ENCODE results near the gene AATK.

The AATK gene

GRCh38 chr17:81181811-81182185, 15.8 kb upstream of the AATK start:
- DNase-seq: no peak

DNA sequence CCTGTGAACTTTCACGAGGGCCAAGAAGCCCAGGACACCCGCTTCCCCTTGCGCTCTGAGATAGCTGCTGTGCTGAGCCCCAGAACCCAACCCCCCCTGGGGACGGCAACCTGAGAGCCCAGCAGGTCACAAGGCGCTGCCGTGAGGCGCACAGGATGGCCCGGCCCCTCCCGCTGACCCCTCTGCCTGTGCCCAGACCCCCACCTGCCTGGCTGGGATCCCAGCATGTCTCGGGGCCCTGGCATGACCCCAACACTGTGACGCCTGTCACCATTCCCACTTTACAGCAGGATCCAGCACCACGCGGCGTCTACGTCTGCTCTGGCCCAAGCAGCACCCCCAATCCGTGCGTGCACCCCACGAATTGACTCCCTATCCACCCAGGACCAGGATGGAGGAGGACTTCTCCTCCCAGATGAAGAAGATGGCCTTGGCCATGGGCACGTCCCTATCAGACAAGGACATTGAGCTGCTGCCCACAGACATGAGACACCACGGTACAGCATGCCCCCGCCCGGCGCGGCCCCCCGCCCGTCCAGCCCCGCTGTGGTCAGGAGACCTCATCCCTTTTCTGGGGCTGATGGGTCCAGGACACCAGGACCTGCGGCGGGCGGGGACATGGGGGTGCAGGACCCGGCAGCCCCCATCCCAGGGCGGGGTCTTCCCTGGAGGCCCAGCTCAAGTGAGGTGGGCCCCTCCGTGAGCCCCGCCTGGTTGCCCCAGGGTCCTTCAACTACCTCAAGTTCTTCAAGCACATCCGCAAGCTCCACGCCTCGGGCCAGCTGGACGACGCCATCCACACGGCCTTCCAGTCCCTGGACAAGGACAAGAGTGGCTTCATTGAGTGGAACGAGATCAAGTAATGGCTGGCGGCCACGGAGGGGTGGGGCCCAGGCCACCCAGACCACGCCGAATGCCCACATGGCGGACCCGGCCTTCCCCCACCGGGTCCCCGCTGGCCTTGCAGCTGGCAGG, 15.1 kb upstream of the AATK start:
- DNase-seq: no peak

- no peak for DNase-seq
Observed at GRCh38 chr17:81179861-81180260, 13.8 kb upstream of the AATK start.

GRCh38 chr17:81179220-81179619, 13.2 kb upstream of the AATK start:
- no peak for DNase-seq

DNA sequence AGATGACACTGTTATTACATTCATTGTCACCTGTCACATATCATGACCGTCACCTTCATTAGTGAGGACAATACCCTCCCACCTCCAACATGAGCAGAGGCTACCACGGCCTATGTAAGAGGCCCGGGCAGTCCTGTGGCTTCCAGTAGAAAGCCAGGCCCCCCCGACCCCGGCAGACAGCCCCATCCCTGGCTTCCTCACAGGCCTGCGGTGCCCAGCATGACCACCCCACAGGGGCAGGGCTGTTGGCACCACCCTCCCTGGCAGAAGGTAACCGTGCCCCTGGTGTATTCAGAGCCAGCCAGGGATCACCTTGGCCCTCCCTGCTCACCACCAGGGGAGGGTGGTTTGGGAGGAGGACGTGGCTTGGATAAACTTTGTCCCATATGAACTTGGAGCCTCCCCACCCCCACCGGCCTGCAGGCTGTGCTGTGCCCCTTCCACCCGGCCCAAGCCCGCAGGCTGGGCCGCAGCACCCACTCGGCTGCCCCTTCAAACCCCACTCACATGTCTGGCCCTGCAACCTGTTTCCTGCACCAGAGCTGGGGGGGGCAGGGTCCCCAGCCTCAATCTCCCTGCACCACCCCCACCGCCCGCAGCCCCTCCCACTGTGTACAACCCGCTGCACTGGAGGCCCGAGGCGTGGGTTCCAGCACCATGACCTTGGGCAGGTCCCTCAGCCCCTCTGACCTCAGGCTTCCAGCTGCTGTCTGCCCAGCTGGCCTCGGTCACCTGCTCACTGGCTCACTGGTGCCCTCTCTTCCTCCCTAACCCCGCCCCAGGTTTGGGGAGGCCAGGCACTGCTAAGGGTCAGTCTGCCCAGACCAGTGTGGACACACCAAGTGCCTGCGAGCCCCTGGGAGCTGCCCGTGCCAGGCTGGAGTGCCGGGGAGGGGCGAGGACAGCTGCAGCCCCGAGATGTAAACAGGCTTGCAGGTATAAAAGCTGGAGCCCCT, 12.4 kb upstream of the AATK start:
- no peak for DNase-seq

DNA sequence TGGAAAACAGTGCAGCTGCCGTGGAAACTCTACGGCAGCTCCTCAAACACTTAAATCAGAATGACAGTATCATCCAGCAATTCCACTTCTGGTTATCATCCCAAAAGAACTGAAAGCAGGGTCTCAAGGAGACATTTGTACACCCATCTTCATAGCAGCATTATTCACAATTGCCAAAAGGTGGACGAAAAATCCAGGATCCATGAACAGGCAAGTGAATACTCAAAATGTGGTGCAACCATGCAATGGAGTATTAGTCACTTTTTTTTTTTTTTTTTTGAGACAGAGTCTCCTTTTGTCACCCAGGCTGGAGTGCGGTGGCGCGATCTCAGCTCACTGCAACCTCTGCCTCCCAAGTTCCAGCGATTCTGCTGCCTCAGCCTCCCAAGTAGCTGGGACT, 10.6 kb upstream of the AATK start:
- DNase-seq: no peak

DNA sequence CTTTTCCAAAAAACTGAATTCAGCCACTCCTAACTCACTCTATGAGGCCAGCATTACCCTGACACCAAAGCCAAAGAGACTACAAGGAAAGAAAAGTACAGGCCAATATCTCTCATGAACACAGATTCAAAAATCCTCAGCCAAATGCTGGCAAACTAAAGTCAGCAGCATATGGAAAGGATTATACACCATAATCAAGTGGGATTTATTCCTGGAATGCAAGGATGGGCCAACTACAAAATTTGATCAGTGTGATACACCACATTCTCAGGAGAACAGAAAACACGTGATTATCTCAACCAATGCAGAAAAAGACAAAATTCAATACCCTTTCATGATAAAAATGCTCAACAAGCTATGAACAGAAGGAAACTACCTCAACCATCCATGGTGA, 7.7 kb upstream of the AATK start:
- DNase-seq: no peak

DNA sequence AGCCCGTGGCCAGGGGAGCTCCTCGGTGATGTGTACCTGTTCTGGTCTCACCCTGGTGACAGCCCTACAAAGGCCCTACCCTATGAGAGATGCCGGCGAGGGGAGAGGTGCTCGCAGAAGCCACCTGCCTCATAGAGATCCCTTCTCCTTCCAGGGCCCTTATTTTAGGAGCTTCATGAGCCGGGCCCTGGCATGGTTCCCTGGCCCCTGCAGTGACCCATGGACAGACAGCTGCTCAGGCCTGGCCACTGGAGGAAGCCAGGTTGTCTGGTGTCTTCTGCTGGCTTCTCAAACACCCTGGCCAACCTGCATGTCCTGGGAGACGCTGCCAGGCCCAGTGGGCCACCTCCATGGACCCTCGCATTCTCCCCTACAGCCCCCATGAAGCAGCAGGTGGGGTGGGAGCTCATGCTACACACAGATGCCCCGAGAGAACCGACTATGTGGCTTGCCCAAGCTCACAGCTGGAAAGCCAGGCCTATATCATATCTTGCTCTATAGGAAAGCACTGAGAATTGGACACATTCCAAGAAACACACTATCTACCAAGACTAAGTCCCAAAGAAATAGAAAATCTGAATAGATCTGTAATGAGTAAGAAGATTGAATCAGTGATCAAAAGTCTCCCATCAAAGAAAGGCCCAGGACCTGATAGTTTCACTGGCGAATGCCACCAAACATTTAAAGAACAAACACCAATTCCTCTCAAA, 7.2 kb upstream of the AATK start:
- no peak for DNase-seq

- no peak for DNase-seq
Observed at GRCh38 chr17:81171941-81172340, 5.9 kb upstream of the AATK start.

- DNase-seq: no peak
Observed at GRCh38 chr17:81170727-81171494, 4.9 kb upstream of the AATK start.

DNA sequence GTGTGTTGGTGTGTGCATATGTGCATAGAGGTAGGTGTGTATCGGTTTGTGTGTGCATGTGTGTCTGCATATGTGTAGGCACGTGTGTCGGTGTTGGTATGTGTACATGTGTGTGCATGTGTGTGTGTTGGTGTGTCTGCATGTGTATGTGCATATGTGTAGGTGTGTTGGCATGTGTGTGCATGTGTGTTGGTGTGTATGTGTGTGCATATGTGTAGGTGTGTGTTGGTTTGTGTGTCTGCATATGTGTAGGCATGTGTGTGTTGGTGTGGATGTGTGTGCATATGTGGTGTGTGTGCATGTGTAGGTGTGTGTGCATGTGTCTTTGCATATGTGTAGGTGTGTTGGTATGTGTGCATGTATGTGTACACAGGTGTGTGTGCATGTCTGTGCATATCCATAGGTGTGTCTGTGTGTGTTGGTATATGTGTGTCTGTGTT, 3.9 kb upstream of the AATK start:
- DNase-seq: no peak

GRCh38 chr17:81167638-81168037, 1.6 kb upstream of the AATK start:
- no peak for DNase-seq

DNA sequence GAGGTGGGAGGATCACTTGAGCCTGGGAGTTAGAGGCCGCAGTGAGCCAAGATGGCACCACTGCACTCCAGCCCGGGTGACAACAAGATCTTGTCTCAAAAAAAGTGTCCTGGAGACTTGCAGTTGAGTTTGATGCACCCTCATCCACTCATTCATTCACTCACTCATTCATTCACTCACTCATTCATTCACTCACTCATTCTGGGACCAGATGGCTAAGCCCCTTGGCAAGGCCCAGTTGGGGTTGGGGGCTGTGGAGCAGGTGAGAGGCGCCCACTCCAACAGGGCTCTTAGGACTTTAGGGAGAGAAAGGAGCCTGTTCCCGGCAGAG, 1.1 kb upstream of the AATK start:
- DNase-seq: no peak

DNA sequence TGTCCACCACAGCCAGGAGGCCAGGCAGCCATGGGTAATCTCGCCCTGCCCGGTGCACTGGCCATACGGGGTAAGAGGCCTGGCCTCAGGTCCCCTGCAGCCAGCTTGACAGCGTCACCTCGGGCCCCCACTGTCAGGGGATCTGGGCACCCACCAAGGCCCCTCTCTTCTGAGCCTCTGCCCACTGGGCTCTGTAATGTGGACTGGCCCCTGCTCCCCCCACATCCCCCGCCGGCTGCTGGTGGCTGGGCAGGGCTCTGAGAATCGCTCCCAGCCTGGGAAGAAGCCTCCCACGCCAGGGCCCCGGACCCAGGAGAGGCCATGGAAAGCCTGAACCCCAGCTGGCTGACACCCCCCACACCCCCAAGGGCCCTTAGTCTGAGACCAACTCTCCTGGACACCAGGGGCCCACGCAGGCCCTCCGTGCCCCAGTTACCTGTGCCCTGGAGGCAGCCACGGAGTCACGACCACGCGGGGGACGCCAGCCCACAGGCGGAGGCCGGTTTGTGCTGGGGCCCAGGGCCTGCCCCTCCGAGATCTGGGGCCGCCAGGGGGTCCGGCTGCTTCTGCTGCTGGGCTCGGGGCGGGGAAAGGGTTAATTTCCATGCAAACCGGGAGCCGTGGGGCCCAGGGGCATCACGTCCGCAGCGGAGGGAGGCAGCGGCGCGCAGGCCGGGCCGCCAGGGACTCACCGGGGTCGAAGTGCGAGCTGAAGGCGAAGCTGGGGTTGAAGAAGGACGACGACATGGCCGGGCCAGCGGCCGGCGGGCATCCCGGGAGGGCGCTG, 582 bp downstream of the AATK start, which contains the start of gene PVALEF:
TSS of gene PVALEF (plus strand) at position 262 of the 787 bp plus-strand sequence. CDS start 15,720 bp downstream, outside the sequence.
- no peak for DNase-seq

DNA sequence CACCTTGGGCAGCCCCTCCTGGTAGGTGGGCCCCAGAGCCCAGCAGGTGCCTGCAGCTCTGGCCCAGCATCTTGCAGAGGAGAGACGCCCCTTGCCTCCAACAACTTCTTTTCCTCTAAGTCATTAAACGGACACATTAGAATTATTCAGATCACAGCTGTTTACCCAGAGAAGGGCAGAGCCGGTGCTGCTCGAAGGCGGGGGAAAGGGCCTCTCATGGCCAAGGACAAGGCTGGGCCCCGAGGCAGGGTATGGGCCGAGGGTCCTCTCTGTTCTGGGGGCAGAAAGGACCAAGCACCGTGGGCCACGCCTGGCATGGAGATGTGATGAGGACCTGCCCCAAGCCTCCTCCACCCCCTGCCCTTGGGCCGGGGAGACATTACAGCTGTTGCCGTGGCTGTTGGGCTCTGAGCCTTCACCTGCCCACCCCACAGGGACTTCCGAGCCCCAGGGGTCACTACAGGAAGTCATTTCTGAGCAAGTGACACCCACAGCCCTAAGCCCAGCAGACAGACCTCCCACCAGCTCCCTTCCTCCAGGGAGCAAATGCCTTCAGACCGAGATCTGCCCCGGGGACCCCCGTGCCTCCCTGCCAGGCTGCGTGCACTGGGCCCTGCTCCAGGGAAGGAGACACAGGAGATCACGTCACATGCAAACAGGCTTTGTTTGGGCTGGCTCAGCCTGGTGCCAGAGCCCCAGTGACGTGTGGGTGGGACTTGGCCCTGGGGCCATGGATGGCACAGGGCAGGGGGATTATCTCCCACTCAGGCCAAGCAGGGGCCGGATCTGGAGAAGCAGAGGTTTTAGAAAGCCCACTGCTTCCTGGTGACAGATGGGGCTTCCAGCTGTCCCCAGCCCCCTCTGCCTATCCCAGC, 1.4 kb downstream of the AATK start:
- DNase-seq: no peak

- DNase-seq: no peak
Observed at GRCh38 chr17:81163703-81164370, 2.2 kb downstream of the AATK start.

DNA sequence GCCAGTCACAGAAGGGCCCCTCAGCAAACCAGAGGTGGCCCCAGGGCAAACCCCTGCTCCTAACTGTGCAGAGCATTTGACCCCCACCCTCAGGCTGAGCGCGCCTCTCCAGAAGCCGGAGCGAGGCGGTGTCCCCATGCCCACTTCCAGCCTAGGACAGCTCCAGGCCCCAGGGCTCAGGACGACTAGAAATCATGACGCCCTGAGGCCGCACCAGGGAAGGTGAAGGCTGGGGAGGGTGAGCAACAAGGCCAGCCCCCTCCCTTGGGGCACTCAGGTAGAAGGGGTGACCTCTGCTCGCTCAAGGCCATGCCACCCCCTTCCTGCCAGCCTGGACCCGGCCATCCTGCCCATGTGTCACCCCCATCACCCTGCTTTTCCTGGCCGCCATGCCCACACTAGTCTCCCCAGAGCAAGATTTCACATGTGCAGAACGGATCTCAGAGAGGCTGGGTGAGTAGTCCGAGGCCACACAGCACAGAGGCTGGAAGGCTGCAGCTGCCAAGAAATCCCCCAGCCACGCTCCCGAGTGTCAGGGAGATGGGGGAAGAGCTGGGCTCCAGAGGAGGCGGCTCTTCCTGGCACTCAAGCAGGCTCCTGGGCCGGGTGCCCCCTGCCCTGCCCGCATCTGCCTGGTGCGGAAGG, 2.8 kb downstream of the AATK start:
- DNase-seq: no peak

GRCh38 chr17:81162491-81162890, 3.5 kb downstream of the AATK start:
- no peak for DNase-seq

GRCh38 chr17:81161972-81162371, 4.0 kb downstream of the AATK start:
- no peak for DNase-seq

Measured in cortex of kidney (tissue), 1 donor.